HFFc6 (cell line): Measurements from ENCODE around the gene CTNNA2. TPM values are rescaled to one million over a fixed set of nuclear protein-coding genes. Genes with fewer than 3 reads are reported as not detected.

Source experiments
- DNase-seq: peaks from one replicate; pipeline ENCODE4 v3.0.0-alpha.2; 2018
- H3K27ac Mint-ChIP-seq: 2 replicates; pipeline ENCODE4 v1.8.0; 2020; ENCODE audit warnings: mild to moderate bottlenecking, mixed read lengths
- H3K27me3 Mint-ChIP-seq: 2 replicates; pipeline ENCODE4 v1.8.0; 2021; ENCODE audit warnings: mild to moderate bottlenecking, moderate library complexity, mixed read lengths; ENCODE audit not compliant: insufficient read depth
- H3K36me3 Mint-ChIP-seq: 2 replicates; pipeline ENCODE4 v1.8.0; 2021; ENCODE audit warnings: low read depth, mixed read lengths
- H3K4me1 Mint-ChIP-seq: 2 replicates; pipeline ENCODE4 v1.8.0; 2020; ENCODE audit warnings: low read depth, mixed read lengths
- H3K4me3 Mint-ChIP-seq: 2 replicates; pipeline ENCODE4 v1.8.0; 2020; ENCODE audit warnings: mild to moderate bottlenecking, moderate library complexity, mixed read lengths
- H3K9me3 Mint-ChIP-seq: 2 replicates; pipeline ENCODE4 v1.8.0; 2020; ENCODE audit warnings: mild to moderate bottlenecking, mixed read lengths
- total RNA-seq, 6 experiments: library from RNA; stranded (reverse); fragmentation: NEBNext Ultra II Directional; extraction: Animal tissue kit (Norgen Biotek cat#: 25700); gene quantifications; 2 replicates in 1 of 6; 3 replicates in 5 of 6; pipeline ENCODE4 v1.2.3, GENCODE V29; 2021
- TF ChIP-seq, protein P1 (sequence below): fragments of 200-600 bp; sonication (generic); IDR thresholded peaks from 2 replicates; pipeline ENCODE4 v1.5.0; 2021; ENCODE audit warnings: antibody characterized with exemption, mild to moderate bottlenecking

The CTNNA2 gene
- total RNA-seq, 6 experiments from 2014 or later = not detected

DNA sequence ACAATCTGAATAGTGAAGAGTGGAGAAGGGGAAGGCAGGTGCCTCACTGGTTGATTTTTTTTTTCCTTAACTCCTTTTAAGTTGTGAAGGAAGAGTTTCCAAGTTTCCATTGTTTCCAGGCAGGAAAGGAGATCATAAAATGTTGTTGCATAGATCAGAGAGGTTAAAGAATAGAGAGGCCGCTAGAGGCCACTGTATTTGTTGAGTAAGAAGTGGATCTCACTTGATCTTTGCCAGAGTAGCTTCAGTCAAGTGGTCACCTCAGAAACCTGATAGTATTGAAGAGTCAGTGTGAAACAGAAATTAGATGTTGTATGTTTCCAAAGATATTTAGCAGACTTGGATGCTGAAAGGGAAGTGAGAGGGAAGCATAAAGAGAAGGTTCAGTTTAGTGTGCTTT is 17.6 kb downstream of the CTNNA2 start:
- Mint-ChIP-seq H3K4me1 (no peaks in the 10 kb centered on the region), H3K9me3 (peaks cover 5% of the 10 kb centered on the region; the same call in 1 of the 2 replicates), H3K4me3 (no peak overlapping the region), H3K27ac (no peak overlapping the region), H3K36me3 (no peaks in the 10 kb centered on the region), H3K27me3 (no peaks in the 10 kb centered on the region; the same call in 1 of the 2 replicates)
- TF ChIP-seq, protein P1, sequence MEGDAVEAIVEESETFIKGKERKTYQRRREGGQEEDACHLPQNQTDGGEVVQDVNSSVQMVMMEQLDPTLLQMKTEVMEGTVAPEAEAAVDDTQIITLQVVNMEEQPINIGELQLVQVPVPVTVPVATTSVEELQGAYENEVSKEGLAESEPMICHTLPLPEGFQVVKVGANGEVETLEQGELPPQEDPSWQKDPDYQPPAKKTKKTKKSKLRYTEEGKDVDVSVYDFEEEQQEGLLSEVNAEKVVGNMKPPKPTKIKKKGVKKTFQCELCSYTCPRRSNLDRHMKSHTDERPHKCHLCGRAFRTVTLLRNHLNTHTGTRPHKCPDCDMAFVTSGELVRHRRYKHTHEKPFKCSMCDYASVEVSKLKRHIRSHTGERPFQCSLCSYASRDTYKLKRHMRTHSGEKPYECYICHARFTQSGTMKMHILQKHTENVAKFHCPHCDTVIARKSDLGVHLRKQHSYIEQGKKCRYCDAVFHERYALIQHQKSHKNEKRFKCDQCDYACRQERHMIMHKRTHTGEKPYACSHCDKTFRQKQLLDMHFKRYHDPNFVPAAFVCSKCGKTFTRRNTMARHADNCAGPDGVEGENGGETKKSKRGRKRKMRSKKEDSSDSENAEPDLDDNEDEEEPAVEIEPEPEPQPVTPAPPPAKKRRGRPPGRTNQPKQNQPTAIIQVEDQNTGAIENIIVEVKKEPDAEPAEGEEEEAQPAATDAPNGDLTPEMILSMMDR = peak; percentile 33; the same call in 1 of the 2 replicates
- DNase-seq = no peak

DNA sequence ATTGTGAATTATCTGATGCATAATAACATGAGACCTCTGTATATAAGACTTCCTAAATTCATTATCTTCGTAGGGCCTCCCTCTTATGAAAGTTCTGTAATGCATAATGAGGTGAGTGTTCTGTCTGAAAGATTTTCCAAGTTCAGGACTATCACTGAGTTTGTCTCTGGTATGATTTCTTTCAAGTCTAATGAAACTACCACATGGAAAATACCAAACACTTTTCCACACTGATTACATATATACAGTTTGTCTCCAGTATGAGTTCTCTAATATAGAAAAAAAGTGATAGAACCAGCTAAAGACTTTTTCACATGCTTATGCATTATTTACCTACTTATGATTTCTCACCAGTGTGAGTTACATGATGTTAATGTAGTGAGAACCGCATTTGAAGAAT is 34.7 kb downstream of the CTNNA2 start:
- peaks cover 72% of the 10 kb centered on the region for H3K9me3 Mint-ChIP-seq
- TF ChIP-seq, protein P1 = no peak
- no peaks in the 10 kb centered on the region for H3K4me1 Mint-ChIP-seq
- H3K4me3 Mint-ChIP-seq = no peak overlapping the region
- no peak for DNase-seq
- H3K27ac Mint-ChIP-seq = no peak overlapping the region
- H3K36me3 Mint-ChIP-seq = no peaks in the 10 kb centered on the region; the same call in 1 of the 2 replicates
- peaks cover 3% of the 10 kb centered on the region; the same call in 1 of the 2 replicates for H3K27me3 Mint-ChIP-seq

DNA sequence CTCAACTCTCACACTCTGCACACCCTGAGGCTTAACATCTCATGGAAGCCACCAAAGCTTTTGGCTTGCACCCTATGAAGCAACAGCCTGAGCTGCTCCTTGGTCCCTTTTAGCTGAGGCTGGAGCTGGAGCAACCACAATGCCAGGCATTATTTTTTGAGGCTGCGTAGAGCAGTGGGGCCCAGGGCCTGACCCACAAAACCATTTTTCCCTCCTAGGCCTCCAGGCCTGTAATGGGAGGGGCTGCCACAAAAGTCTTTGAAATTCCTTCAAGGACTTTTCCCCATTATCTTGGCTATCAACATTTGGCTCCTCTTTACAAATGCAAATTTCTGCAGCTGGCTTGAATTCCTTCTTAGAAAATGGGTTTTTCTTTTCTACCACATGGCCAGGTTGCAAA is 39.8 kb downstream of the CTNNA2 start:
- H3K4me1 Mint-ChIP-seq = no peaks in the 10 kb centered on the region
- H3K27ac Mint-ChIP-seq = no peak overlapping the region
- no peak overlapping the region for H3K4me3 Mint-ChIP-seq
- peaks cover 73% of the 10 kb centered on the region for H3K9me3 Mint-ChIP-seq
- H3K36me3 Mint-ChIP-seq = peaks cover 4% of the 10 kb centered on the region; the same call in 1 of the 2 replicates
- no peak for DNase-seq
- TF ChIP-seq, protein P1 = no peak
- peaks cover 3% of the 10 kb centered on the region; the same call in 1 of the 2 replicates for H3K27me3 Mint-ChIP-seq

DNA sequence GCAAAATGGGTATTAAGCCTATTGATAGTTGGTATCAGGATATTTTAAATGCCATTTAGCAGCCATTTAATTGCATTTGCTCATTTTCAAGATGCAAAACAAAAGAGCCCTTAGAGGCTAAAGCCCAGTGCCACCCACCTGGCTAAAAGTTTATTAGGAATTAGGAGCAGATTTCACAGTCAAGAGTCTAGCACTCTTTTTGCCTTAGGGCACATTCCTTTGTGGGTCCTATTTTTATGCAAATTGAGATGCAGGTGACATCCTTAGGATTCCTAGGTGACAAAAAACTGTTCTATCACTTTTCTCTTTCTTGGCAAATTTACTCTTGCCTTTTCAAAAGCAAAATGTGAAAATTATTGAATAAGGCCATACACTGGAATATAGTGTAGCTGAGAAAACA is 42.0 kb downstream of the CTNNA2 start:
- no peaks in the 10 kb centered on the region for H3K4me1 Mint-ChIP-seq
- H3K27me3 Mint-ChIP-seq = no peaks in the 10 kb centered on the region
- peaks cover 52% of the 10 kb centered on the region for H3K9me3 Mint-ChIP-seq
- H3K36me3 Mint-ChIP-seq = peaks cover 4% of the 10 kb centered on the region; the same call in 1 of the 2 replicates
- H3K4me3 Mint-ChIP-seq = no peak overlapping the region
- no peak overlapping the region for H3K27ac Mint-ChIP-seq
- TF ChIP-seq, protein P1 = no peak
- no peak for DNase-seq

DNA sequence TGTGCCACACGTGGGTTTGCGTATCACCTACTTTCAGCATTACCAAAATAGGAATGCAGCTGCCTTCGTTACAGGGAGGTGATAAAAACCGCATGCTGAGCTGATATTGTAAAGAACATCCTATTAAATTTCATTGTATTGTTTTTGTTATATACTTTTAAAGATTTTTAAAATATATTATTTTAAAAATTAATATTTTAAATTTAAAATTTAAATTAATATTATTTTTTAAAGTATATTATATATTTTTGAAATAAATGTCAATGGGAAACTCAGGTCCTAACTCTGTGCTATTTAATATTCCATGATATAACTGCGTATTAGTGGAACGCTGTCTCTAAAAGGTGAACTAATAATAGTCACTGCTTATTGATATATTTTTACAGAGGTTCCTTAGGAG is 51.2 kb downstream of the CTNNA2 start:
- Mint-ChIP-seq H3K27me3 (no peaks in the 10 kb centered on the region), H3K9me3 (peaks cover 7% of the 10 kb centered on the region), H3K4me3 (no peak overlapping the region), H3K27ac (no peak overlapping the region), H3K4me1 (no peaks in the 10 kb centered on the region), H3K36me3 (no peaks in the 10 kb centered on the region)
- TF ChIP-seq, protein P1 = no peak
- DNase-seq = no peak

DNA sequence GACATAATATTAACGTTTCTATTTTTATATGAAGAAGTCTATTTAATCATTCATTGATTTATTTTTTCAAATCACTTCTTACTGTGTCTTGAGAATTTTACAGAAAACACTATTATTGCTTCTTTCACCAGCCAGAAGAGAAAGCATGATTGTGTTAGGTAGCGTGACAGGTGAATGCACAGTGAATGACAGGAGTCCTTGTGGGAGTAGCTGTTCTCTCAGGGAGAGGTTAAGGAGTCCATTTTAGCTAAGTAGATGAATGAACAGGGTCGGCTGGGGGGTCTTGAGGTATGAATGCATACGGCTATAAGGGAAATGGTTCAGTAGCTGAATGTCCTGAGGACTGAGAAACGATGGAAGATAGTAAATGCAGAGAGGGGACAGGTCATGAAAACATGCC is 56.2 kb downstream of the CTNNA2 start:
- Mint-ChIP-seq H3K27me3 (no peaks in the 10 kb centered on the region), H3K27ac (no peak overlapping the region), H3K4me1 (no peaks in the 10 kb centered on the region), H3K9me3 (peaks cover 16% of the 10 kb centered on the region), H3K4me3 (no peak overlapping the region), H3K36me3 (no peaks in the 10 kb centered on the region)
- DNase-seq = no peak
- TF ChIP-seq, protein P1 = no peak
